ENCODE results near the gene VWA1.
"Not testable (repeated sequence)": the region's sequence is repeated elsewhere in the genome, so short reads cannot be mapped to it uniquely, and the experiment has no call there.

Gene VWA1

GRCh38 chr1:1440262-1441001, 4.9 kb downstream of the VWA1 start:
- TF ChIP-seq POLR2A (IDR thresholded peaks at IDR 0.05; ENCODE audit: low read depth, low read length), result no peak
- FAIRE-seq (no peak), DNase-seq (ENCODE audit: insufficient read length, low spot score) (no peak)

- DNase-seq (ENCODE audit: insufficient read length, low spot score) (no peak), FAIRE-seq (no peak)
- no peak for TF ChIP-seq POLR2A (IDR thresholded peaks at IDR 0.05; ENCODE audit: low read depth, low read length)
Measured at GRCh38 chr1:1441002-1441888, 5.8 kb downstream of the VWA1 start.

- no peak for TF ChIP-seq POLR2A (IDR thresholded peaks at IDR 0.05; ENCODE audit: low read depth, low read length)
- no peak for DNase-seq (ENCODE audit: insufficient read length, low spot score)
- no peak for FAIRE-seq
Measured at GRCh38 chr1:1442069-1442770, 6.7 kb downstream of the VWA1 start.

- not testable (repeated sequence) for DNase-seq (ENCODE audit: insufficient read length, low spot score); FAIRE-seq
Measured at GRCh38 chr1:1446631-1447030, 11.1 kb downstream of the VWA1 start.

GRCh38 chr1:1449099-1449739, 13.7 kb downstream of the VWA1 start, which contains the start of gene ATAD3C:
Gene ATAD3C, plus strand, starts transcription at chr1:1449689. Its CDS starts 995 bp downstream, at chr1:1450684.
- DNase-seq (ENCODE audit: insufficient read length, low spot score) (no peak), FAIRE-seq (no peak)
- TF ChIP-seq POLR2A (IDR thresholded peaks at IDR 0.05; ENCODE audit: low read depth, low read length), result no peak

GRCh38 chr1:1450616-1451015, 15.1 kb downstream of the VWA1 start:
- FAIRE-seq; DNase-seq (ENCODE audit: insufficient read length, low spot score): not testable (repeated sequence)

GRCh38 chr1:1451696-1452364, 16.3 kb downstream of the VWA1 start:
- no peak for FAIRE-seq

GRCh38 chr1:1452365-1452739, 16.9 kb downstream of the VWA1 start:
- FAIRE-seq; DNase-seq (ENCODE audit: insufficient read length, low spot score): not testable (repeated sequence)

More at GRCh38 chr1:1451696-1452364, 16.3 kb downstream of the VWA1 start:
- DNase-seq (ENCODE audit: insufficient read length, low spot score), result no peak
- no peak for TF ChIP-seq POLR2A (IDR thresholded peaks at IDR 0.05; ENCODE audit: low read depth, low read length)

- FAIRE-seq, result no peak
- no peak for TF ChIP-seq POLR2A (IDR thresholded peaks at IDR 0.05; ENCODE audit: low read depth, low read length)
- DNase-seq (ENCODE audit: insufficient read length, low spot score), result no peak
Measured at GRCh38 chr1:1452882-1453281, 17.4 kb downstream of the VWA1 start.

GRCh38 chr1:1454286-1455056, 19.0 kb downstream of the VWA1 start:
- DNase-seq (ENCODE audit: insufficient read length, low spot score); FAIRE-seq: not testable (repeated sequence)

- TF ChIP-seq POLR2A (IDR thresholded peaks at IDR 0.05; ENCODE audit: low read depth, low read length), result no peak
- DNase-seq (ENCODE audit: insufficient read length, low spot score), result no peak
- FAIRE-seq, result no peak
Measured at GRCh38 chr1:1455366-1455884, 19.9 kb downstream of the VWA1 start.

GRCh38 chr1:1455934-1456333, 20.4 kb downstream of the VWA1 start:
- FAIRE-seq; DNase-seq (ENCODE audit: insufficient read length, low spot score): not testable (repeated sequence)

GRCh38 chr1:1456683-1457255, 21.3 kb downstream of the VWA1 start:
- not testable (repeated sequence) for DNase-seq (ENCODE audit: insufficient read length, low spot score); FAIRE-seq

GRCh38 chr1:1459156-1459555, 23.7 kb downstream of the VWA1 start:
- not testable (repeated sequence) for FAIRE-seq; DNase-seq (ENCODE audit: insufficient read length, low spot score)

- FAIRE-seq; DNase-seq (ENCODE audit: insufficient read length, low spot score): not testable (repeated sequence)
Measured at GRCh38 chr1:1459711-1460110, 24.2 kb downstream of the VWA1 start.
